ENCODE data around the gene HSPB1.
"Not testable (repeated sequence)": the region's sequence is repeated elsewhere in the genome, so short reads cannot be mapped to it uniquely, and the experiment has no call there.

The HSPB1 gene

DNA sequence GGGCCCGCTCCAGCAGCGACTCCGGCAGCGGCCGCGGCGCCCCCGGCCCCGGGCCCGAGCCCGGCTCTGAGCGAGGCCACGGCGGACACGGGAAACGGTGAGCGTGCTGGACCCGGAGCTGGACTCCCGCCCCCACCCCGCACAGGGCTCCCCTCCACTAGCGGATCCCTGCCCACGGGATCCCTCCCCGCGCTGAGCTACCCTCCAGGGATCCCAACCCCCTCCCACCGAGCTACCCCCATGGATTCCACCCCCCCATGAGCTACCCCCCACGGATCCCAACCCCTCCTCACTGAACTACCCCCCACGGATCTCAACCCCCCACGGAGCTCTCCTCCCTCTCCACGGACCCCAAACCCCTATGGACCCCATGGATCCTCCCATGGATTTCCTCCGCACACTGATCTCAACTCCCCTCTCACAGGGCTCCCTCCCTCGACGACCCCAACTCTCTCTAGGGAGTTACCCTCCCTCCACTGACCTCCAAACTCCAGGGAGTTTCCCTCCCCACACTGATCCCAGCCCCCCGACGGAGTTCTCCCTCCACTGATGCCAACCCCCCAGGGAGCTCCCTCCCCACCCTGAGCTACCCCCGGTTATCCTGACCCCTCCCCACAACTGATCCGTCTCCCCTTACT, 20.6 kb upstream of the HSPB1 start:
- DNase-seq (ENCODE audit: low read depth) = no peak

DNA sequence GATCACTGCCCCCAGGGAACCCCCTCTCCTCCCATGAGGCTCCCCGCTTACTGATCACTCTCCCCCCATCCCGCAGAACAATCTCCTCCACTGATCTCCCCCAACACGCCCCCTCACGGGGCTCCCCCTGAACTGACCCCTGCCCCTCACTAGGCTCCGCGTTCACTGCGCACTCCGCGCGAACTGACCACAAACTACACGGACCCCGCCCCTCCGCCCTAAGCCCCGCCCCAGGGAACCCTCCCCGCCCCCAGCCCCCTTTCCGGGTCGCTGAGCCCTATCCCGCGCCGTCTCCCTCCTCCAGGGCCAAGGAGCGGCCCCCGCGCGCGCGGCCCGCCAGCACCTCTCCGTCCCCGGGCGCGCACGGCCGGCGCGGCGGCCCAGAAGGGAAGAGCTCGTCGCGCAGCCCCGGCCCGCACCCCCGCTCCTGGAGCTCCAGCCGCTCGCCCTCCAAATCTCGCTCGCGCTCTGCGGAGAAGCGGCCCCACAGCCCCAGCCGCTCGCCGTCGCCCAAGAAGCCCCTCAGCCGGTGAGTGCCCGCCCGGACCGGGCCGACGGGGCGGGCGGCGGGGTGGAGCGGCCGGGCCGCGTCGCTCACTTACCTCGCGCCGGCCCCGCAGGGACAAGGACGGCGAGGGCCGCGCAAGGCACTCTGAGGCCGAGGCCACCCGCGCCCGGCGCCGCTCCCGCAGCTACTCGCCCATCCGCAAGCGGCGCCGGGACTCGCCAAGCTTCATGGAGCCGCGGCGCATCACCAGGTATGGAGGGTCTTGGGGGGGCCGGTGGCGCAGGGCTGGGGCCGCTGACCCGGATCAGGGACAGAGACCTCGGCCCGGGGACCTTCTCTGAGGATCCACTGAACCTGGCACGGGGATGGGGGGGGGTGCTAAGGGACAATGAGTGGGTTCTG, 19.9 kb upstream of the HSPB1 start:
- no peak for DNase-seq (ENCODE audit: low read depth)

DNA sequence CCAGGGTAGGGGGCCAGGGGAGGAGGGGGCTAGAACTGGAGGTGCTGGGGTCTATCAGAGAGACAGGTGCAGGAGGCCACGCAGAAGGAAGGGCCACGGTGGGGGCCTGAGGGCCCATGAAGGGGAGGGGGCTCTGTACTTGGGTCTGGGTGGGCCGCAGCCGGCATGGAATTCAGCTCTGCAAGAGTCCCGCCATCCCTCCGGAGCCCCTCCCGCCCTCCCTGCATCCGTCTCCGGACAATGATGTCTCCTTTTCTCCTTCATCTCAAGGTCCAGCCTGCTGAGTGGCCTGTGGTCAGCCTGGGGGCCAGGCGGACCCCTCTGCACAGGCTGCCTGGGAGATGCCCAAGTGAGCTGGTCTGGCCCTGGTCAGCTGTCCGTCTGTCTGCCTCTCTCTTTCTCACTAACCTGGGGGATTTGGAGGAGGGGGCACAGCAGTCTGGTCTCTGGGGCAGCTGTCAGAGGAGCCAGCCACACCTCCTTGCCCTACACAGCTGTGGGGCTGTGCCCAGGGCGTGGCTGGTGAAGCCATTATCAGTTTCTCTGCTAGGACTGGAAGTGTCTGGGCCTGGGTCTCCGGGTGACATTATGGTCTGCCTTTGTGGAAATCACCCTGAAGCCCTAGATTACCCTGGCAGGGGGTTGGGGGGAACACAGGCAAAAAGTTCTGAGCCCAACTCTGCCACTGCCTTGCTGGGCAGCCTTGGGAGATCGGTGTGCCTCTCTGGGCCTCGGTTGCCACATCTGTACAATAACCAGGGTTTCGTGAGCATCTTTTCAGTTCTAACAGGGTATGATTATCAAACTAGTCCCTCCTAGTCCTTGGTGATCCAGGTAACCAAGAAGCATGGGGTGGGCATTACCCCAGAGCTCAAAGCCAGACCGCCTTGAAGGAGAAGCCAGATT, 19.0 kb upstream of the HSPB1 start:
- no peak for DNase-seq (ENCODE audit: low read depth)

DNA sequence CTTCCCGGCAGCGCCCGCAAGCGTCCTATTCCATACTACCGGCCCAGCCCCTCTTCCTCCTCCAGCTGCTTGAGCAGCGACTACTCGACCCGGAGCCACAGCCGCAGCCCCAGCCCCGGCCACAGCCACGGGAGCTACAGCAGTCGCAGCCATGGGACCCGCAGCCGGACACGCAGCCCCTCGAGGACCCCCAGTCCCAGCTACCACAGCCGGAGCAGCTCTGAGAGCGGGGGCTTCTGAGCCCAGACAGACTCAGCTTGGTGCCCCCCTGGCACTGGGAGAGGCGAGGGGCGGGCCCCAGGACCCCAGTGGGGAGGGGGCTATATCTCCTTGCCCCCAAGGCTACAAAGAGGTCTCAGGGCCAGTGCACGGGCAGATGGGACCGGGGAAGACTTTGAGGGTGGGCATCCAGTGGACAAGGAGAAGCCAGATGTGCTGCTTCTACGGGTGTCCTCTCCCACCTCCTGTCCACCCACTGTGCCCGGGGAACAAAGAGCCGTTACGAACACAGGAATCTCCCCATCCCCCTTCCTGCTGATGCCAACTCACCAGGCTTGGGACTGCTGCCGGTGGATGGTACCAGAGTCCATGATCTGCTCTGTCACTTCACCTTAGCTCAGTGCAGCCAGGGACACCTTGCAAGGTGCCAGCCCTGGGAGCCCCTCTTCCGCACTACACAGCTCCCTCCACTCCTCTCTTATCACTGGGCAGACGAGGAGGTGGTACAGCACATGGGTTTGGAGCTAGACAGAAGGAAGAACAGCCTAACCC, 16.7 kb upstream of the HSPB1 start:
- DNase-seq (ENCODE audit: low read depth) = no peak

DNA sequence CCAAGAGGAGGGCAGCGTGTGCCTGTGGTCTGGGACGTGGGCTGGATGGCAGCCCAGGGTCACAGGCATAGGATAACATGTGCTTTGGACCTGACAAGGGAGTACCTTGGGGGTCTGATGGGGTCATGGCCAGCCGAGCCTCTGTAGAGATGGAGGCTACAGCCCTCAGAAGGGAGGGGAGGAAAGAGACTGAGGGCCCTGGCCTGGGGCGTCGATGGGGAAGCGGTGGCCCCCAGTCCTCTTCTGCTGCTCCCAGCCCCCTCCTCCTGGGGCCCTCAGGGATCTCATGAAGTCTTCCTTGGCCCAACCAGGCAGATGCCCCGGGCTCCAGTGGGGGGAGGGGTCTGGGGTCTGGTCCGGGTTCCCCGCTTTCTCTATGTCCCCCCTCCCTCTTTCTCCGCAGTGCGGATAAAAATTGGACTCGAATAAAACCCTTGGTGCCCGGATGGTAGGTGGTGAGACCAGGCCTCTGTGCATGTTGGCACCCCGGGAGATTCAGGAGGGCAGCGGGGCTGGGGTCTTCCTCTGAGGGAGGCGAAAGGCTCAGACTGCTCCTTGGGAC, 15.6 kb upstream of the HSPB1 start:
- no peak for DNase-seq (ENCODE audit: low read depth)

DNA sequence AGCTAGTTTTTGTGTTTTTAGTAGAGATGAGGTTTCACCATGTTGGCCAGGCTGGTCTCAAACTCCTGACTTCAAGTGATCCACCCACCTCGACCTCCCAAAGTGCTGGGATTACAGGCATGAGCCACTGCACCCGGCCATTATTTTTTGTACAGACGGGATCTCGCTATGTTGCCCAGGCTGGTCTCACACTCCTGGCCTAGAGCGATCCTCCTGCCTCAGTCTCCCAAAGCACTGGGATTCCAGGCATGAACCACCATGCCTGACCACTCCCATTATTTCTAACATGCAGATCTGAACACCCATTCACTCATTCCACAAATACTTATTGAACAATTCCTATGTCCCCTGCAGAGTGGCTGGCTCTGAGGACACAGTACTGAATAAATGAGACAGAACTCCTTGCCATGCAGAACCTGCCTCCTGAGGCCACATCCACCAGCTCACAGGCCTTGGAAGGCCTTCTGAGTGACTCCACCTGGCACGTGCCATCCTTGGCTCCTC, 11.6 kb upstream of the HSPB1 start:
- not testable (repeated sequence) for DNase-seq (ENCODE audit: low read depth)

DNA sequence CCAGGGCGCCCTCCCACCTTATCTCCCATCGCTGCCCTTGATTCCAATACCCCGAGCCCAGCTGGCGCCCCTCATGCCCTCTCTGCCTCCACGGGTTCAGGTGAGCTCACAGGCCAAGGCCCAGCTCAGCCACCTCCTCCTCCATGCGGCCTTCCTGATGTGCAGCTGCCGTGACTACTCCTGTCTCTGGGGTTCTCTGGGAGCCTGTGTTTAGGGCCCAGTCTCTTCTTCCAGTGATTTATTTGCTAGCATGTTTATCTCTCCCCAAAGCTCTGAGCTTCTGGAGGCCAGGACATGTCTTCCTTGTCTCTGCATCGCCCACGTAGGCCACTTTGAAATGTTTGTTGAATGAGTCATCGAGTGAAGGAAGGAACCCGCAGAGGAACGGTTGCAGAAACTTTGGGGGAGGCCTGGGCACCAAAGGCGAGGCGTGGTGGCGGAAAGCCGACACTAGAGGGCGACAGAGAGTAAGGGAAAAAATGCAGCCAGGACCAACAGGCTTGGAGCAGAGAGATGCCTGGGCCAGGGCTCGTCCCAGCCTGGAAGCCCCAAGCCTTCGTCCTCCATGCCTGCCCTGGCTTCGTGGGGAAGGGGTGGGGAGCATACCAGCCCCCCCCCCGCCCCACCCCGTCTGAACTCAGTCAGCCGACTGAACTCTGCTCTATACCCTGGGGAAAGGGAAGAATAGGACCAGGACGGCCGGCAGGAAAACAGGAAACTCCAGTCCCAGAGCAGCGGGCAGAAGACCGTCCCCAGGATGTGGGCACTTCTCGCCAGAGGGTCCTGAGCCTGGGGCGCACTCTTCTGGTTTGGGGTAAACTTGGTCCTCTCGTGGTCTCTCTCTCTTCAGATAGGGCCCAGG, 10.9 kb upstream of the HSPB1 start:
- DNase-seq (ENCODE audit: low read depth) = peak; percentile 98

DNA sequence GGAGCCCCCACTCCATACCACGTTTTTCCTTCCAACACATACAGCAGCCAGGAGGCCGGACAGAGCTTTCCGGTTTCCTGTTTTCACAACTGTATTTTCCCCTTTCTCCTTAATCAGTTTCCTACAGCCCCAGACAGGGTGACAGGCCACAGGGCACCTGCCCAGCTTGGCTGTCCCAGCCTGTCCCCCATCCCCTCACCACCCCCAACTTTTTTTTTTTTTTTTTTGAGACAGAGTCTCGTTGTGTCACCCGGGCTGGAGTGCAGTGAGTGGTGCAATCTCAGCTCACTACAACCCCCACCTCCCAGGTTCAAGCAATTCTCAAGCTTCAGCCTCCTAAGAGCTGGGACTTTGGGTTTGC, 10.3 kb upstream of the HSPB1 start:
- peak; percentile 33 for DNase-seq (ENCODE audit: low read depth)

DNA sequence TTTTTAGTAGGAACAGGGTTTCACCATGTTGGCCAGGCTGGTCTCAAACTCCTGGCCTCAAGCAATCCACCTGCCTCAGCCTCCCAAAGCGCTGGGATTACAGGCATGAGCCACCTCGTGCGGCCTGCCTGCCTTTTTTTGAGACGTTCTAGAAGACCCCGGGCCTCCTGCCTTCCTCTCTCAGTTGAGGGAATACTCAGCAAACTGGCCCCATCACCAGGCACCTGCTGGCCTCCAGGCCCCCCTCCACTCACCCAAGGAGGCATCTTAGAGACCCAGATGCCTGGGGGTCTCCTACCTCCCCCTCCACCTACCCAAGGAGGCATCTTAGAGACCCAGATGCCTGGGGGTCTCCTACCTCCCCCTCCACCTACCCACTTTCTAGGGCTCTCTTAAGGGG, 9.6 kb upstream of the HSPB1 start:
- not testable (repeated sequence) for DNase-seq (ENCODE audit: low read depth)

DNA sequence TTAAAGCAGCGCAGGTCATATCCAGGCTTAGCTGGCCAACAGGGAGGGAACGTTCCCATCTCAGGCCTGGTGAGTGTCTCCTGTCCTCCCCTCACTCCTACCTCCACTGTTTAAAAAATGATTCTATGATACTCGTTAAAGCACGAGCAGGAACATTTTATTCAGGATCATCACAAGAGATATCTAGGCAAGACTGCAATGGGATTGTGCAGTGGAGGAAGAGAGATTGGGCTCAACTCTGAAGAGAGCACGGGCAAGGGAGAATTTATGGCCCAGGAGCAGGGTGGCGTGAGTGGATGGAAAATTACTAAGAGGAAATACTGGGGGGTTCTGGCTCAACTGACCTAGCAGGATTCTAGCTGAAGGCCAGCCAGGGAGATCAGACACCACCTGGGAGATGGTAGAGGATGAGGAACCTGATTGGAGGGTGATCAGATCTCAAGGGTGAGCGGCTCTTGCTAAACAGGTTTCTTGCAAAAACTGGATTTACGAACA, 9.0 kb upstream of the HSPB1 start:
- no peak for DNase-seq (ENCODE audit: low read depth)

DNA sequence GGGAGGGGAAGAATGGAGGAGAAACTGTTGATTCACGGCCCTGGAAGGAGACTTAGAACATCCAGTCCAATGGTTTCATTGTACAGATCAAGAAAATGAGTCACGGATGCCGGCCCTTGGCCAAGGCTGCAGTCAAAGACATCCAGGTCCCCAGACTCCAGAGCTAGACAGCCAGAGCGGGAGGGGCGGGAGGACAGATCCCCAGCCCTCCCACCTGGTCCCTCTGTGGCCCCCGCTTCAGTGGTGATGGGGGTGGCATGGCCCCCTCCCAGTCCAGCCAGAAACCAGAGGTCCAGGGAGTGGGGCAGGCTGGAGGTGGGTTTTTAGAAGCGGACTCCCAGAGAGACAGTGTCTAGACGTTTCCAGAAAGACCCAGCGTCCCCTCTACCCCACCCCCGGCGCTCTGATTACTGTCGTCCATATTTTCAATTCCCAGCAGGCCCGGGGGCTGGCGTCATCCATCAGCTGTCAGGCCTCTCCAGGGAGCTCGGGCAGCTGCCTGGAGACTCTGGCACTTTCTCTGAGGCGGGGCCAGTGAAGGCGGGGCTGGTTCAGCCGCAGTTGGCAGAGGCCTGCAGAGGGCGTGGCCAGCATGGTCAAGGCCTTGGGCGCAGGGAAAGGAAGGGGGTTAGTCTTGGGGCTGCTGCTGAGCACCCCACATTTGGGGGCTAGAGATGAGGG, 8.0 kb upstream of the HSPB1 start:
- peak; percentile 92 for DNase-seq (ENCODE audit: low read depth)

DNA sequence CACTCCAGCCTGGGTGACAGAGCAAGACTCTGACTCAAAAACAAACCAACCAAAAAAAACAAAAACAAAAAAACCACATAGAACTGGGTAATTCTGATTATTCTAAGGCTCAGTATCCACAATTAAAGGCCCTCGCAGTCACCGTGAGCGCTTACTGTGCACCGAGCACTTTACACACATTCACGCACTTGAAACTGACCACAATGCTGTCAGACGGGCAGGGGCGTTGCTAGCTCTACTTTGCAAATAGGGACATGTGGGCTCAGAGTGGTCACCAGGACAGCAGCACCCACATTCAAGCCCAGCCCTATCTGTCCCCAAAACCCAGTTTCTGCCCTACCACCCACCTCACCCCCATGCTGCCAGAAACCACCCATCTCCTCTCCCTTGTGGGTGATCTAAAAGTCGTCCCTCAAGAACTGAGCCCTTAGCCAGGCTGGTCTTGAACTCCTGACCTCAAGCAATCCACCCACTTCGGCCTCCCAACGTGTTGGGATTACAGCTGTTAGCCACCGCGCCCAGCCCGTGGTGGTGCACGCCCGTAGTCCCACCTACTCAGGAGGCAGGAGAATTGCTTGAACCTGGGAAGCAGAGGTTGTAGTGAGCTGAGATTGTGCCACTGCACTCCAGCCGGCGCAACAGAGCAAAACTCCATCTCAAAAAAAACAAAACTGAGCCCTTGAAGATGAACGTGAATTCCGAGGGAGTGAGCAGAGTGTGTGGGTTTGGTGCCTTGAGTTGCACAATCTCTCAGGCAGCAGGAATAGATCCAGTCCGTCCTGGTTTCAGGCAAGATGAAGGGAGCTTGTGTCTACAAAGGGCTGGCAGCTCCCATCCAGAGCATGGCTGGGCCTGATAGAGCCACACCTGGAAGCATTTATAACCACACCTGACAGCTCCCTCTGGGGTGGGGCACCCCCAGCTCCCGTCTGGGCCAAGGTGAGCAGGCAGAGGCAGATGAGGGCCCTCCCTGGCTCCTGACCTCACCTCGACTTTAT, 5.4 kb upstream of the HSPB1 start:
- peak; percentile 37 for DNase-seq (ENCODE audit: low read depth)

DNA sequence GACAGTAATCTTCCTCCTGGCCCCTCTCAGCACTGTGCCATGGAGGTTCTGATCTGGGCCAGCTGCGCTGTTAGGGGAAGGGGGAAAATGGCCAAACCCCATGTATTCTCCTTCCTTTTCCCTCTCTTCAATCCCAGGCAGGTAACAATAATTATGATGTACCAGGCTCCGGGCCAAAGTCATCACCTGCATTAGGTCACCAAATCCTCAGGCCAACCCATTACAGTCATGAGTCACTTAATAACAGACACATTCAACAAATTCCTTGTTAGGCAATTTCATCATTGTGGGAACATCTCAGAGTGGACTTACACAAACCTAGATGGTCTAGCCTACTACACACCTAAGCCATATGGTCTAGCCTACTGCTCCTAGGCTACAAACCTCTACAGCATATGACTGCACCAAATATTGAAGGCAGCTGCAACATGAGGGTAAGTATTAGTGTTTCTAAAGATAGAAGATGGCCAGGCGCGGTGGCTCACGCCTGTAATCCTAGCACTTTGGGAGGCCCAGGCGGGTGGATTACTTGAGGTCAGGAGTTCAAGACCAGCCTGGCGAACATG, 2.2 kb upstream of the HSPB1 start:
- peak; percentile 76 for DNase-seq (ENCODE audit: low read depth)

DNA sequence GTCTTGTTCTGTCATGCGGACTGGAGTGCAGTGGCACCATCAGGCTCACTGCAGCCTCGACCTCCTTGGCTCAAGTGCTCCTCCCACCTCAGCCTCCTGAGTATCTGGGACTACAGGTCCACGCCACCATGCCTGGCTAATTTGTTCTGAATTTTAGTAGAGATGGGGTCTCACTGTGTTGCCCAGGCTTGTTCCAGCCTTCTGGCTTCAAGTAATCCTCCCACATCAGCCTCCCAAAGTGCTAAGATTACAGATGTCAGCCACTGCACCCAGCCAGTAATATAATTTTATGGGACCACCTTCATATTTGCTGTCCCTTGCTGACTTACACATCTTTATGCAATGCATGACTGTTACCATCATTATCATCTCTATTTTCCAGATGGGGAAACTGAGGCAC, 1.5 kb upstream of the HSPB1 start:
- no peak for DNase-seq (ENCODE audit: low read depth)

DNA sequence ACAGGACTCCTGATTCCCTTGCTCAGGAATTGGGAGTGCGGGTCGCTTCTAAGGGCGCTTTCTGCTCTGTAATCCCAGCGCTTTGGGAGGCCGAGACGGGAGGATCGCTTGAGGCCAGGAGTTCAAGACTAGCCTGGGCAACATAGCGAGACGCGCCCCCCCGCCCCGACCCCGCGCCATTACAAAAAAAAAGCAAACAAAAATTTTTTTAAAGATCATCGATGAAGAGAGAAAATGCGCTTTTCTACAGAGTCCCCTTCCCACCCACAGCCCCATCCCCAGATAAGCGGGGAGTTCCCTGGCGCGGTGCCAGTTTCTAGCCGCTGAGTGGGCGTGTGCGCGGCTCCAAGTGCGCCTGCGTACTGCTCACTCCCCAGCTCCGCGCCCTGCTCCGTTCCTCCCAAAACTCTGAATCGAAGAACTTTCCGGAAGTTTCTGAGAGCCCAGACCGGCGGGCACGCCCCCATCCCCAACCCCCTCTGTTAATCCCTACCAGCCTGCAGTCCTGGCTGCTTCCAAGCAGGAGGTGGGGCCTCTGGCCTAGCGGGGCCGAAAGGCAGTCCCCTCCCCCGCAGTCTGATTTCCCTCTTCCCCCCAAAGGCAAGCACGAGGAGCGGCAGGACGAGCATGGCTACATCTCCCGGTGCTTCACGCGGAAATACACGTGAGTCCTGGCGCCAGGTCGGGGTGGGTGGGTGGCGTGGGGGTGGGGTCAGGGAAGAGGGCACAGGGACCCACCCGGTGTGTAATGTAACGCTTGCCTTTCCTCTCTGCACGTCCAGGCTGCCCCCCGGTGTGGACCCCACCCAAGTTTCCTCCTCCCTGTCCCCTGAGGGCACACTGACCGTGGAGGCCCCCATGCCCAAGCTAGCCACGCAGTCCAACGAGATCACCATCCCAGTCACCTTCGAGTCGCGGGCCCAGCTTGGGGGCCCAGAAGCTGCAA, 1.0 kb downstream of the HSPB1 start:
- peak; percentile 90 for DNase-seq (ENCODE audit: low read depth)

DNA sequence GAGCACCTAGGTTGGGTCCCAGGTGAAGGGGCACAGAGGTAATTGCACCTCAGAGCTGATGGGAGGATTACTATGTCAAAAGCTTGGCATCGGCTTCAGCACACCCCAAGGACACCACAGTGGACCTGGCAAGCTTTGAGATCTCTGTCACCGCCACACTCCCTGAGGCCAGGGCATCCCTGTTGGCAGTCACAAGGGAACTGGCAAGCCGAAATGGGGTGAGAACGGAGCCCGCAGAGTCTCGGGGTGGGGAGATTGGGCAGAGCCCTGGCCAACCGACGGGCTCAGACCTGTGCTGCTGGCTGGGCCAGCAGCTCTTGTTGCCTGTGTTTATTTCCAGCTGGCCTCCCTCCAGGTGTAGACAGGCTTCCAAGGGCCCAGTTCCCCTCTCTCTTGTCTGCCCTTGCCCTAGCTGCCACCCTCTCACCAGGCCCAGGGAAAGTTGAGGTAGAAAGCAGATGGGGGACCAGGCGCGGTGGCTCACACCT, 2.5 kb downstream of the HSPB1 start:
- DNase-seq (ENCODE audit: low read depth) = no peak

DNA sequence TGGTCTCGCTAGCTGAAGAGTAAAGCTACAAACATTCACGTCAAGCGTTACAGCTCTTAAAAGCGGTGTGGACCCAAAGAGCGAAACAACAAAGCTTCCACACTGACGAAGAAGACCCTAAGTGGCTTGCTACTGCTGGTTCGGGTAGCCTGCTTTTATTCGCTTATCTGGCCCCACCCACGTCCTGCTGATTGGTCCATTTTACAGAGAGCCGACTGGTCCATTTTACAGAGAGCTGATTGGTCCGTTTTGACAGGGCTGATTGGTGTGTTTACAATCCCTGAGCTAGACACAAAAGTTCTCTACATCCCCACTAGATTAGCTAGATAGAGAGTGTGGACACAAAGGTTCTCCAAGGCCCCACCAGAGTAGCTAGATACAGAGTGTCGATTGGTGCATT, 6.4 kb downstream of the HSPB1 start:
- not testable (repeated sequence) for DNase-seq (ENCODE audit: low read depth)

Measured in ELR (cell line).